H1 (cell line): ENCODE results near the gene DEPP1. TPM values are rescaled to one million over a fixed set of nuclear protein-coding genes. Genes with fewer than 3 reads are reported as not detected.
A peak's percentile ranks its signal among the peaks of the same experiment; 100 is the strongest.

Source experiments
- CTCF ChIA-PET: fragments of 300-600 bp; sonication (Branson Sonifier 250); formaldehyde crosslinking; loops from one replicate; lab custom pipeline; 2021; ENCODE audit not compliant: partially characterized antibody; lab: Charles Lee
- POLR2A ChIA-PET: fragments of 300-600 bp; sonication (Branson Sonifier 250); formaldehyde crosslinking; loops from one replicate; lab custom pipeline; 2021; ENCODE audit warnings: inconsistent platforms; ENCODE audit not compliant: partially characterized antibody; lab: Charles Lee
- DNase-seq, 2 experiments: peaks; one replicate each; pipeline versions ENCODE4 v3.0.0 to v3.0.0-alpha.2; 2010 to 2022; ENCODE audit warnings: low spot score in 2 of 2, low read depth in 1 of 2, mixed read lengths in 1 of 2
- FAIRE-seq: peaks from 2 replicates; lab custom pipeline; 2011; peaks lifted over from hg19 to GRCh38; lab: Jason Lieb, UNC
- H2AFZ ChIP-seq: 2 replicates; pipeline ENCODE4 v1.8.1; 2012; ENCODE audit warnings: low read length, inconsistent platforms
- H2AK5ac ChIP-seq: 2 replicates; pipeline ENCODE4 v1.6.1; 2013; ENCODE audit warnings: low read depth, low read length
- H2BK120ac ChIP-seq: replicated peaks from 2 replicates; pipeline ENCODE3; 2013; ENCODE audit warnings: low read depth, low read length, inconsistent platforms
- H2BK12ac ChIP-seq: 2 replicates; pipeline ENCODE4 v1.6.1; 2013; ENCODE audit warnings: low read depth, low read length
- H2BK15ac ChIP-seq: 2 replicates; pipeline ENCODE4 v1.6.1; 2013; ENCODE audit warnings: low read length
- H2BK20ac ChIP-seq: 2 replicates; pipeline ENCODE4 v1.6.1; 2013; ENCODE audit warnings: low read length
- H2BK5ac ChIP-seq: 2 replicates; pipeline ENCODE4 v1.6.1; 2013; ENCODE audit warnings: low read depth, low read length
- H3K14ac ChIP-seq: 2 replicates; pipeline ENCODE4 v1.6.1; 2013; ENCODE audit warnings: inconsistent platforms; ENCODE audit not compliant: insufficient read length
- H3K18ac ChIP-seq: 2 replicates; pipeline ENCODE4 v1.6.1; 2013; ENCODE audit warnings: low read length; ENCODE audit errors: extremely low read depth
- H3K23ac ChIP-seq: 2 replicates; pipeline ENCODE4 v1.6.1; 2013; ENCODE audit warnings: inconsistent platforms; ENCODE audit not compliant: insufficient read length
- H3K23me2 ChIP-seq: 2 replicates; pipeline ENCODE4 v1.6.1; 2013; ENCODE audit warnings: low read depth, low read length
- H3K27ac ChIP-seq: 2 replicates; pipeline ENCODE4 v1.6.1; 2011; ENCODE audit warnings: low read depth, low read length, inconsistent platforms
- H3K27me3 ChIP-seq, 4 experiments: replicated peaks in 1 of 4; 1 replicate in 1 of 4; 2 replicates in 3 of 4; pipeline versions ENCODE4 v1.6.1 to v1.8.1; 2011 to 2013; ENCODE audit warnings: low read length in 3 of 4, mild to moderate bottlenecking in 3 of 4, inconsistent platforms in 2 of 4, mixed read lengths in 2 of 4, moderate library complexity in 1 of 4; ENCODE audit not compliant: control insufficient read depth in 3 of 4, insufficient read depth in 3 of 4; ENCODE audit errors: extremely low read depth in 1 of 4
- H3K36me3 ChIP-seq, 4 experiments: 2 replicates each; pipeline versions ENCODE4 v1.6.1 to v1.8.1; 2011 to 2013; ENCODE audit warnings: mild to moderate bottlenecking in 4 of 4, low read length in 3 of 4, moderate library complexity in 2 of 4, control low read depth in 1 of 4, inconsistent platforms in 1 of 4; ENCODE audit not compliant: insufficient read depth in 4 of 4, control insufficient read depth in 2 of 4
- H3K4ac ChIP-seq: replicated peaks from 2 replicates; pipeline ENCODE3; 2013; ENCODE audit warnings: low read length, low read depth, mixed read lengths, inconsistent platforms; ENCODE audit not compliant: insufficient read length
- H3K4me1 ChIP-seq, 4 experiments: replicated peaks in 1 of 4; 1 replicate in 1 of 4; 2 replicates in 3 of 4; pipeline versions ENCODE4 v1.6.1 to v1.8.1; 2011 to 2013; ENCODE audit warnings: low read length in 3 of 4, inconsistent platforms in 2 of 4, mixed read lengths in 1 of 4; ENCODE audit not compliant: insufficient read depth in 4 of 4, control insufficient read depth in 3 of 4
- H3K4me2 ChIP-seq, 2 experiments: 2 replicates each; pipeline versions ENCODE4 v1.6.1 to v1.8.1; 2011 to 2013; ENCODE audit warnings: low read depth in 2 of 2, low read length in 2 of 2, control low read depth in 1 of 2, inconsistent platforms in 1 of 2, mild to moderate bottlenecking in 1 of 2; ENCODE audit not compliant: insufficient read depth in 1 of 2
- H3K4me3 ChIP-seq, 4 experiments: fragments of 200-600, 300-600 bp in 1 of 4; sonication (generic), shearing (Covaris generic), sonication (Bioruptor Twin) in 1 of 4; 2 replicates each; pipeline versions ENCODE4 v1.5.1 to v1.8.1; 2011 to 2016; ENCODE audit warnings: low read length in 4 of 4, low read depth in 3 of 4, control low read depth in 2 of 4, inconsistent platforms in 2 of 4, mild to moderate bottlenecking in 2 of 4, mixed read lengths in 1 of 4, moderate library complexity in 1 of 4; ENCODE audit not compliant: insufficient read depth in 2 of 4; ENCODE audit errors: extremely low read depth in 1 of 4
- H3K56ac ChIP-seq: replicated peaks from 2 replicates; pipeline ENCODE3; 2013; ENCODE audit warnings: low read depth, mild to moderate bottlenecking, mixed read lengths, low read length, inconsistent platforms; ENCODE audit not compliant: insufficient read length
- H3K79me1 ChIP-seq: 2 replicates; pipeline ENCODE4 v1.6.1; 2013; ENCODE audit warnings: low read depth, low read length, control low read depth
- H3K79me2 ChIP-seq, 2 experiments: 2 replicates each; pipeline versions ENCODE4 v1.6.1 to v1.8.1; 2012 to 2013; ENCODE audit warnings: low read length in 2 of 2, mild to moderate bottlenecking in 2 of 2, inconsistent platforms in 1 of 2; ENCODE audit not compliant: insufficient read depth in 2 of 2, control insufficient read depth in 1 of 2
- H3K9ac ChIP-seq, 4 experiments: replicated peaks in 1 of 4; 1 replicate in 1 of 4; 2 replicates in 3 of 4; pipeline versions ENCODE4 v1.6.1 to v1.8.1; 2011 to 2013; ENCODE audit warnings: low read depth in 3 of 4, low read length in 3 of 4, control low read depth in 2 of 4, mild to moderate bottlenecking in 2 of 4, moderate library complexity in 2 of 4, inconsistent platforms in 1 of 4; ENCODE audit errors: extremely low read depth in 1 of 4
- H3K9me3 ChIP-seq, 2 experiments: 2 replicates each; pipeline versions ENCODE4 v1.6.1 to v1.8.1; 2012 to 2013; ENCODE audit warnings: mild to moderate bottlenecking in 2 of 2, moderate library complexity in 2 of 2, control low read depth in 1 of 2, inconsistent platforms in 1 of 2, low read depth in 1 of 2, low read length in 1 of 2, mixed read lengths in 1 of 2; ENCODE audit not compliant: insufficient read depth in 2 of 2
- H4K20me1 ChIP-seq, 2 experiments: replicated peaks in 1 of 2; 2 replicates each; pipeline versions ENCODE3 to v1.8.1; 2011 to 2013; ENCODE audit warnings: inconsistent platforms in 2 of 2, low read length in 2 of 2, mild to moderate bottlenecking in 1 of 2; ENCODE audit not compliant: insufficient read depth in 2 of 2, control insufficient read depth in 1 of 2
- H4K5ac ChIP-seq: 2 replicates; pipeline ENCODE4 v1.6.1; 2013; ENCODE audit warnings: low read length, low read depth, mixed read lengths, inconsistent platforms; ENCODE audit not compliant: insufficient read length
- H4K8ac ChIP-seq: 2 replicates; pipeline ENCODE4 v1.8.0; 2013; ENCODE audit warnings: mild to moderate bottlenecking, moderate library complexity, low read length, inconsistent platforms; ENCODE audit not compliant: insufficient read depth; ENCODE audit errors: extremely low read depth
- H4K91ac ChIP-seq: replicated peaks from 2 replicates; pipeline ENCODE3; 2013; ENCODE audit warnings: low read length, mixed read lengths, inconsistent platforms; ENCODE audit not compliant: insufficient read length
- ATF2 ChIP-seq: IDR thresholded peaks from 2 replicates; pipeline ENCODE4 v1.6.1; 2012; ENCODE audit warnings: low read length, inconsistent platforms
- ATF3 ChIP-seq: IDR thresholded peaks from 2 replicates; pipeline ENCODE4 v1.6.1; 2011; ENCODE audit warnings: low read depth, mild to moderate bottlenecking, low read length; ENCODE audit not compliant: insufficient read depth
- BCL11A ChIP-seq, 2 experiments: IDR thresholded peaks; one replicate each; pipeline ENCODE4 v1.6.1; 2011; ENCODE audit warnings: low read depth in 2 of 2, low read length in 2 of 2, mild to moderate bottlenecking in 2 of 2
- CTBP2 ChIP-seq: IDR thresholded peaks from 2 replicates; pipeline ENCODE4 v1.7.0; 2011; ENCODE audit warnings: borderline replicate concordance, mild to moderate bottlenecking, moderate library complexity, mixed read lengths, low read length; ENCODE audit not compliant: insufficient read depth, insufficient read length
- NRF1 ChIP-seq: IDR thresholded peaks from 2 replicates; pipeline ENCODE4 v1.6.1; 2011; ENCODE audit warnings: mild to moderate bottlenecking, low read depth, low read length, improper control_type of control experiment
- PHF8 ChIP-seq: fragments of 200-600 bp; sonication (generic); conservative IDR thresholded peaks from 2 replicates; pipeline ENCODE4 v1.7.1; 2012; ENCODE audit warnings: low read depth, mild to moderate bottlenecking, inconsistent platforms, low read length, moderate library complexity
- POLR2AphosphoS5 ChIP-seq: IDR thresholded peaks from 2 replicates; pipeline ENCODE4 v1.6.1; 2011; ENCODE audit warnings: low read depth, low read length
- SP2 ChIP-seq: IDR thresholded peaks from 2 replicates; pipeline ENCODE4 v1.6.1; 2012; ENCODE audit warnings: mild to moderate bottlenecking, low read length, inconsistent platforms
- SUZ12 ChIP-seq: fragments of 200-600 bp; sonication (generic); IDR thresholded peaks from 2 replicates; pipeline ENCODE4 v1.6.1; 2012; ENCODE audit warnings: mild to moderate bottlenecking, inconsistent platforms, low read length, moderate library complexity, mixed read lengths
- WGBS, 2 experiments: shearing (Covaris generic) in 1 of 2; methylation state at CpG; one replicate each; pipeline versions ENCODE4 v1.1.6 to v1.1.7; 2013 to 2015; ENCODE audit warnings: low lambda C conversion rate in 2 of 2, mixed read lengths in 2 of 2, inconsistent platforms in 1 of 2, low coverage in 1 of 2, missing lambda C conversion rate in 1 of 2; ENCODE audit not compliant: insufficient replicate concordance in 2 of 2, insufficient coverage in 1 of 2, insufficient read length in 1 of 2; ENCODE audit errors: extremely low coverage in 1 of 2, missing lambda C conversion rate in 1 of 2; 5-methylcytosine and 5-hydroxymethylcytosine counted together
- polyA plus RNA-seq, 7 experiments: library from polyadenylated mRNA; depleted of rRNA in 3 of 7; stranded (reverse) in 5 of 7; unstranded in 2 of 7; fragments of >200 nt in 5 of 7; fragments of 200-250 nt in 2 of 7; gene quantifications; 1 replicate in 5 of 7; 2 replicates in 1 of 7; 4 replicates in 1 of 7; pipeline versions ENCODE4 v1.2.1 to v1.2.3, GENCODE V29; 2011 to 2013; ENCODE audit warnings: missing spikeins in 2 of 7, mixed read lengths in 2 of 7
- total RNA-seq: library from RNA; stranded (reverse); fragmentation: NEBNext Ultra II Directional; extraction: Animal tissue kit (Norgen Biotek cat#: 25700); gene quantifications from 2 replicates; pipeline ENCODE4 v1.2.1, GENCODE V29; 2021

Gene DEPP1
- total and polyA plus RNA-seq, 2 of the 8 experiments (the other 6 are each of a cell fraction or from before 2014, with no cell fraction given) = 0.67 to 4.5 TPM

GRCh38 chr10:44966129-44966815, 12.3 kb downstream of the DEPP1 start:
- WGBS, 2 experiments = 80% methylated on average over 8 of the region's 8 CpGs; no CpG with 5 or more reads in 1 of the 2 experiments
- Histone ChIP-seq H3K4me3 (no peak overlapping the region), H2BK15ac (0 out of 2 replicates have a peak overlapping the region, but pooled peaks have one; percentile 35), H2AK5ac (no peak overlapping the region; the same call in 1 of the 2 replicates), H3K23ac (no peak overlapping the region), H2BK120ac (no peak overlapping the region), H3K4ac (no peak overlapping the region), H3K79me1 (peaks cover 5% of the 10 kb centered on the region; the same call in 1 of the 2 replicates), H2AFZ (no peak overlapping the region), H3K23me2 (peaks cover 3% of the 10 kb centered on the region; the same call in 1 of the 2 replicates), H3K27me3 (no peaks in the 10 kb centered on the region; a peak in 1 of 7 replicates), H3K9me3 (no peaks in the 10 kb centered on the region), H4K5ac (no peak overlapping the region), H2BK5ac (no peak overlapping the region), H3K79me2 (no peaks in the 10 kb centered on the region; a peak in 1 of 4 replicates), H3K4me1 (peaks cover 19 to 39% (median 25%) of the 10 kb centered on the region in 4 experiments), H2BK12ac (no peak overlapping the region), H4K20me1 (peaks cover 0 to 2% of the 10 kb centered on the region in 2 experiments), H3K14ac (no peak overlapping the region), H3K18ac (no peak overlapping the region), H3K36me3 (peaks cover 0 to 6% (median 0%) of the 10 kb centered on the region in 4 experiments; a peak in 1 of 8 replicates), H4K91ac (no peak overlapping the region), H3K56ac (no peak overlapping the region), H4K8ac (no peak overlapping the region), H3K9ac (no peak overlapping the region), H2BK20ac (no peak overlapping the region), H3K27ac (no peak overlapping the region), H3K4me2 (no peak overlapping the region)
- DNase-seq (peak in 1 of 2 experiments; percentile 11), FAIRE-seq (no peak)
- ChIA-PET POLR2A (interaction anchor here (0.9 to 2.8 kb wide), 6 partner anchors 8 to 34 kb away, joined by 3 to 11 read pairs (median 4); partner anchors contain the start of gene ZNF22), CTCF (interaction anchor here (0.5 to 11.2 kb wide), 13 partner anchors 7 to 568 kb away, joined by 3 to 143 read pairs (median 6); partner anchors contain the start of gene DEPP1)
- TF ChIP-seq POLR2AphosphoS5 (no peak), SP2 (no peak), SUZ12 (no peak), NRF1 (no peak), CTBP2 (no peak), ATF2 (no peak), ATF3 (no peak), BCL11A (IDR thresholded peaks at IDR 0.05; ENCODE audit: low read depth in 2 of 2, low read length in 2 of 2) (no peak), PHF8 (no peak)
